ENCODE measurements around the gene CEBPE.

DNA sequence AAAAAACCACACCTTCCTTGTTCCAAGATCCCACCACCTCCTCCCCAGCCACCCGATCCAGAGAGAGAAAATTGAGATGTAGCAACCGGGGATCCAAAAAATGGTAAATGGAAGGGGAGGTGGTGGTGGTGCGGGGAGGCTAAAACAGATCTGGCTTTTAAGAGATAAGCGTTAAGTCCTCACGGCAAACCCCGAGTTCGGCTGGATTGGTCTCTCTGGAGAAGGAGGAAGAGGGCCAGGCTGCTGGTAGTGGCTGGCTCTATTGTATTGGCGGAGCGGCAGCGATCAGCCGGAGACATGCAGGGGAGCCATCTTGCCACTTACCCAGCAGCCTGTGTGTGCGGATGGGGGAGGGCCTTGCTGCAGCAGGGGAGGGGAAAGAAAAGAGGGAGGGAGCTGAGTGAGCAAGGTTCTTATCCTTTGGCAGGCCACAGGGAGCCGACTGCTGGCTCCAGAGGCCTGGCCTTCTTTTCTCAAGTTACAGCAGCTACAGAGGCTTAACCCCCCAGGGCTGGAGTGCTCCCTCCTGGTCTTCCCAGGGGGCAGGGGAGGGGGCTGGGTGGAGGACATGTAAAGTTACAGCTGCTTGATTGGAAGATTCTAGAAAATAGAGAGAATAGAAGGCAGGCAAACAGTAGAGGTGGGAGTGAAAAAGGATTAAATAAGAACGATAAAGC is 47.7 kb downstream of the CEBPE start:
- TF ChIP-seq, protein P1, sequence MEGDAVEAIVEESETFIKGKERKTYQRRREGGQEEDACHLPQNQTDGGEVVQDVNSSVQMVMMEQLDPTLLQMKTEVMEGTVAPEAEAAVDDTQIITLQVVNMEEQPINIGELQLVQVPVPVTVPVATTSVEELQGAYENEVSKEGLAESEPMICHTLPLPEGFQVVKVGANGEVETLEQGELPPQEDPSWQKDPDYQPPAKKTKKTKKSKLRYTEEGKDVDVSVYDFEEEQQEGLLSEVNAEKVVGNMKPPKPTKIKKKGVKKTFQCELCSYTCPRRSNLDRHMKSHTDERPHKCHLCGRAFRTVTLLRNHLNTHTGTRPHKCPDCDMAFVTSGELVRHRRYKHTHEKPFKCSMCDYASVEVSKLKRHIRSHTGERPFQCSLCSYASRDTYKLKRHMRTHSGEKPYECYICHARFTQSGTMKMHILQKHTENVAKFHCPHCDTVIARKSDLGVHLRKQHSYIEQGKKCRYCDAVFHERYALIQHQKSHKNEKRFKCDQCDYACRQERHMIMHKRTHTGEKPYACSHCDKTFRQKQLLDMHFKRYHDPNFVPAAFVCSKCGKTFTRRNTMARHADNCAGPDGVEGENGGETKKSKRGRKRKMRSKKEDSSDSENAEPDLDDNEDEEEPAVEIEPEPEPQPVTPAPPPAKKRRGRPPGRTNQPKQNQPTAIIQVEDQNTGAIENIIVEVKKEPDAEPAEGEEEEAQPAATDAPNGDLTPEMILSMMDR (IDR thresholded peaks at IDR 0.05) = no peak
- TF ChIP-seq POLR2A (IDR thresholded peaks at IDR 0.05) = peak in 1 of 2 donors; percentile 45
